T-helper 2 cell (primary cell): Measurements from ENCODE around the gene APEX2.
"Not testable (repeated sequence)": the region's sequence is repeated elsewhere in the genome, so short reads cannot be mapped to it uniquely, and the experiment has no call there.

Experiments used
- DNase-seq, 5 experiments: peaks; one replicate each; pipeline versions ENCODE4 v3.0.0 to v3.0.0-alpha.2; 2012 to 2022

The APEX2 gene

DNA sequence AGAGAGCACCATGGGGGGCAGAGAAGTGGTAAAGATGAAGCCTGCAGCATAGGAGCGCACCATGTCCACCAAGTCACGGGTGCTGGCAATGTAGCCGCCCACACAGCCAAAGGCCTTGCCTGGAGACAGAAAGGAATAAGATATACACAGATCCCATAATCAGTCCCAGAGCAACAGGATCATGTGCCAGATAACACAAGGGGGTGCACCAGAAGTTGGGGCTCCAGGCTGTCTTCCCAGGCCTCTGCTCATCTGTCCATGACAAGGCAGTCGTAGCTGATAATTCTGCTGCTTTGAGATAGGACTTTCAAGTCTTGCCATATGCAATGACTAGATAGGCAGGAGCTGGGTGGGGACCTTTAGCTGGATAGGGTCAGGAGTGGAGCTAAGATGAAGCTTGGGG is 14.7 kb downstream of the APEX2 start:
- DNase-seq = no peak

DNA sequence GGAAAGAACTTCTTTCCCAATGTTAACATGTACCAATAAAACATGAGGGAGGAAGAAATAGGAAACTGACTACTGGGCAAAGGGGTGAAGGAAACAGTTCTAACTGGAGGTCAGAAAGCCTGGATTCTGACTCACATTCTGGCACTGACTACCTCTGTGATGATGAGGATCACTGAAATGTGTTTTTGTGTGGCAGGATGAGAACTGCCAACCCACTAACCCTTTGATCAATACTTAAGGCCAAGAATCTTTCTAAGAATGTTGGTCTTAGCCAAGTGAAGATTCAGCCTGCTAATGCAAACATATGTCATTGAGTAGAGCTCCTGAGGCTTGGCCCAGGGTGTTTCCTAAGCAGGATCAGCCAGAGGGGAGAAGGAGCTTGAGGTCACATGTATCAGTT is 26.0 kb downstream of the APEX2 start:
- no peak for DNase-seq

- no peak for DNase-seq
Measured at GRCh38 chrX:55026840-55027239, 26.7 kb downstream of the APEX2 start.

DNA sequence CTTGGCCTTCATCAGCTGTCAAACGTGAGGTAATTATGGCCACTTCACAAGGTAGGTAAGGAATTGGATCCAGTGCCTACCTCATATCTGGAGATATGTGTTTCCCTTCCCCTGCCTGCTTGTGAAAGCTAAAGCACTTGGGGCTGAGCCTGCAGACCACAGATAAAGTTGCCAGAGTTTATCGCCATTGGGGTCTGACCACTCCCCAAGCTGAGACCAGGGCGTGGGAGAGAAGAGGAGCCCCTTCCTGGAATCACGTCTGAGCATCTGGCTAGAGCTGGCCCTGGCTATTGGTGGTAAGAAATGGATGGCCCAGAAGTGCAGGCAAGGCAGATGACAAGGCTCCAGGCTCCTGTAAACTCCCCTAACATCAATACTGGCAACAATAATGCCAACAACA is 27.9 kb downstream of the APEX2 start:
- DNase-seq = no peak

GRCh38 chrX:55028611-55029010 is 28.4 kb downstream of the APEX2 start:
- no peak for DNase-seq

DNA sequence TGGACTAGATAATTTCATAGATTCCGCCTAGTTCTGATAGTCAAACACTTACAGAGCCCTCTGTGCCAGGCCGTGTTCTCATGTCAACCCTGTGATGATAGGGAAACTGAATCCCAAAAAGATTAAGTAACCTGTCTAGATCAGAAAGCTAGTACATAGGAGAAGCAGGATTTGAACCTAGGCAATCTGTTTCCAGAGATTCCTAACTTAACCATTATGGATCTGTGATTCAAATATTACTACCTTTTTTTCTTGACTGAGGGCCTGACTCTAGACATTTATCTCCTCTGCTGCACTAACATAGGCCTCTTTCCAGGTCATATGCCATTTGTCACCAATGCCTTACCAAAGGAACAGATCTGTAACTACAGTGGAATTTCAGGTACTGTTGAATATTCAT is 29.1 kb downstream of the APEX2 start:
- DNase-seq = no peak

GRCh38 chrX:55030271-55031205 is 30.4 kb downstream of the APEX2 start, which contains the start of gene ALAS2:
Gene ALAS2, minus strand, starts transcription at chrX:55030977. Its CDS starts 4,977 bp downstream, at chrX:55026000.
- DNase-seq = no peak

DNA sequence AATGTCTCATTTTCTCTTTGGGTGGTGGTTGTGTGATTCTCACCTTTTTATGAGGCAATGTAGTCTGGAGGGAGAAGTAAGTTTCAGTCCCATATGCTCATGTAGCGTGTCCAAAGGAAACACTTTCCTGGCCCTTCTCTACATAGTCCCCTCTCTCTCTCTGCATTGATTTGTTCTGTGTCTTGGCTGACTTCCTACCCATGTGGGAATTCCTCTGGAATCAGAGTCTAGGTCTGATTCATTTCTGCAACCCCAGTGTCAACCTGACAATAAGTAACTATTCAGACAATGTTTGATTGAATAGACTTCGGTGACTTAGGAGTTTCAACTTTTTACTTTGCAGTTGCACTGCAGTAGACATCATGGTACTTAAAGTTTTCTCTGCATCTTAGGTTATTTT is 33.3 kb downstream of the APEX2 start:
- DNase-seq = no peak

GRCh38 chrX:55039471-55039870 is 39.3 kb downstream of the APEX2 start:
- no peak for DNase-seq

DNA sequence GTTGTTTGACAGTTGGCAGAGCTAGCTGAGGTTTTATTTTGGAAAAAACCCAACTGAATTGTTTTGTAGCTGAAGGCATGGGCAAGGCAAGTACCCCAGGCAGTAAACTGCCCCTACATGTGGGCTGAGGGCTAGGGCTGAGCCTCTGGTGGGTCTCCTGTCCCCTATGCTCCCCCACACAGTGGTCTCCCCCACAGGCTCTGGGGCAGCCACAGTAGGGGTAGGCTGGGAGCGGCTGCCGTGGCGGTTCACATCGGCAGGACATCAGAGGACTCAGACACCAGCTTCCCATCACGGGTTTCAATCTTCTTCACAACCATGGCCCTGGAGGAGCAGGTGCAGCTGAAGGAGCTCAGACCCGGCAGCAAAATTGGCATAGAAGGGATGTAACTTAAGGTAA is 41.4 kb downstream of the APEX2 start:
- DNase-seq = no peak

DNA sequence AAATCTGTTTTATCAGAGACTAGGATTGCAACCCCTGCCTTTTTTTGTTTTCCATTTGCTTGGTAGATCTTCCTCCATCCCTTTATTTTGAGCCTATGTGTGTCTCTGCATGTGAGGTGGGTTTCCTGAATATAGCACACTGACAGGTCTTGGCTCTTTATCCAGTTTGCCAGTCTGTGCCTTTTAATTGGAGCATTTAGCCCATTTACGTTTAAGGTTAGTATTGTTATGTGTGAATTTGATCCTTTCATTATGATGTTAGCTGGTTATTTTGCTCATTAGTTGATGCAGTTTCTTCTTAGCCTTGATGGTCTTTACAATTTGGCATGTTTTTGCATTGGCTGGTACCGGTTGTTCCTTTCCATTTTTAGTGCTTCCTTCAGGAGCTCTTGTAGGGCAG is 50.4 kb downstream of the APEX2 start:
- DNase-seq = not testable (repeated sequence)

DNA sequence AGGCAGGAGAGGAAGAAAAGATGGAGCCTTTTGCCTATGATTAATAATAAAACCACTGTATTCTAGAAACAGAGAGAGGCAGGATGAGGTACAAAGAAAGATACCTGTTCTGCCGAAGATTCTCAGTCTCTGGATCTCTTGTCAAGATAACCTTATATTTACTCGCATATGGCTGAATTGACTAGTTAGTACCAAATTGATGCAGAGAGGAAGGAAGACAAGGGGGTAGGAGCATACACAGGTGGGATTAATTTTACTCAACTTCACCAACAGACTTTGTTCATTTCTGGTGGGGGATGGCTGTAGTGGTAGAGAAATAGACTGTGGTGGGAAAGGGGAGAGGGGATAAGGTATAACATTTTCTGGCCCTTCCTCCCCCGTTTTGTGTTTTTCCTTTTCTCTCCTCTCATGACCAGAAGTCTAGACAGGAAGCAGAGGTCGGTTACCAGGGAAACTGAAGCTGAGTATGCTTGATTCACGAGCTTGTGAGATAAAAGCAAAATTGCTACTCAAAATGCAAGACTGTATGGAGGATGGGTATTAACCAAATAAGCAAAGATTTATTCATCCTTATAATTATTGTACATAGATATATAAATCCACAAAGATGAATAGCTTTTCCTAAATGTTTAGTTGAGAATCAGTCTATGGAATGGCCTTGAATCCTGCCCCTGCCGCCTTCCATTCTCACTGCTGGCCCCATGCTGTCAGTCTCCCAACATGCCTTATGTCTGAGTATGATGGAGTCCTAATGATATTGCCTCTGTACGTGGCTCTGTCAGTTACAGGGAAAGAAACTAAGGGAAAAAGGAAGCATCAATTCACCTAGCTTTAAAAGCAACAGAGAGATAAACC is 56.9 kb downstream of the APEX2 start:
- DNase-seq = peak in 2 of 5 experiments; percentile 42 to 50

GRCh38 chrX:55057675-55058249 is 57.6 kb downstream of the APEX2 start:
- DNase-seq = peak in 2 of 5 experiments; percentile 4 to 39
